Endothelial cell of umbilical vein (primary cell): ENCODE data around the gene FPGS. TPM values are rescaled to one million over a fixed set of nuclear protein-coding genes. Genes with fewer than 3 reads are reported as not detected.

Experiments
- BruUV-seq: library from RNA; stranded (reverse); fragments of 400-500 nt; replicated peaks from 2 replicates; lab custom pipeline; 2021; lab: Mats Ljungman, UMichigan
- CTCF ChIA-PET: fragments of 300-600, 350-600 bp; sonication (Branson Sonifier 250); formaldehyde crosslinking; loops from one replicate; lab custom pipeline; 2021; ENCODE audit warnings: antibody characterized with exemption, inconsistent platforms; lab: Charles Lee
- POLR2A ChIA-PET: fragments of 300-600, 350-600 bp; sonication (Branson Sonifier 250); formaldehyde crosslinking; loops from one replicate; lab custom pipeline; 2021; ENCODE audit warnings: antibody characterized with exemption, inconsistent platforms; lab: Charles Lee
- DNase-seq: peaks from one replicate; pipeline ENCODE4 v3.0.0-alpha.2; 2011; ENCODE audit warnings: low read depth, low spot score
- FAIRE-seq: peaks from 2 replicates; lab custom pipeline; 2011; peaks lifted over from hg19 to GRCh38; lab: Jason Lieb, UNC
- H2AFZ ChIP-seq: 2 replicates; pipeline ENCODE4 v1.6.0; 2012; ENCODE audit warnings: low read depth, low read length, control low read depth, inconsistent platforms
- H3K27ac ChIP-seq: 2 replicates; pipeline ENCODE4 v1.5.1; 2011; ENCODE audit warnings: low read depth, mild to moderate bottlenecking, control low read depth, low read length, moderate library complexity; ENCODE audit not compliant: insufficient read depth
- H3K27me3 ChIP-seq, 2 experiments: 2 replicates each; pipeline versions ENCODE4 v1.6.0 to v1.6.1; 2011; ENCODE audit warnings: low read length in 2 of 2, mixed read lengths in 1 of 2; ENCODE audit not compliant: control insufficient read depth in 2 of 2, insufficient read depth in 2 of 2
- H3K36me3 ChIP-seq, 2 experiments: 2 replicates in 1 of 2; 3 replicates in 1 of 2; pipeline ENCODE4 v1.5.1; 2011; ENCODE audit warnings: low read length in 2 of 2, mild to moderate bottlenecking in 1 of 2, moderate library complexity in 1 of 2; ENCODE audit not compliant: control insufficient read depth in 2 of 2, insufficient read depth in 2 of 2; ENCODE audit errors: extremely low read depth in 1 of 2
- H3K4me1 ChIP-seq: 3 replicates; pipeline ENCODE4 v1.5.1; 2011; ENCODE audit warnings: mild to moderate bottlenecking, low read length; ENCODE audit not compliant: control insufficient read depth, insufficient read depth; ENCODE audit errors: extremely low read depth
- H3K4me2 ChIP-seq: 2 replicates; pipeline ENCODE4 v1.6.1; 2011; ENCODE audit warnings: low read length, control low read depth, mixed read lengths; ENCODE audit not compliant: insufficient read depth
- H3K4me3 ChIP-seq, 3 experiments: fragments of 200-600 bp in 1 of 3; sonication (generic), shearing (Covaris generic) in 1 of 3; replicated peaks in 1 of 3; 2 replicates each; pipeline ENCODE4 v1.5.1; 2011 to 2016; ENCODE audit warnings: control low read depth in 3 of 3, low read length in 3 of 3, mild to moderate bottlenecking in 2 of 3, inconsistent platforms in 1 of 3, low read depth in 1 of 3, moderate library complexity in 1 of 3; ENCODE audit not compliant: insufficient read depth in 1 of 3
- H3K79me2 ChIP-seq: 2 replicates; pipeline ENCODE4 v1.6.0; 2012; ENCODE audit warnings: low read length, inconsistent platforms; ENCODE audit not compliant: control insufficient read depth, insufficient read depth
- H3K9ac ChIP-seq: replicated peaks from 2 replicates; pipeline ENCODE3; 2011; ENCODE audit warnings: low read length, control low read depth; ENCODE audit not compliant: insufficient read depth; ENCODE audit errors: extremely low read depth
- H3K9me1 ChIP-seq: replicated peaks from 3 replicates; pipeline ENCODE4 v1.6.0; 2011; ENCODE audit warnings: mild to moderate bottlenecking, low read length; ENCODE audit not compliant: control insufficient read depth, insufficient read depth; ENCODE audit errors: extremely low read depth
- H3K9me3 ChIP-seq: replicated peaks from 2 replicates; pipeline ENCODE4 v1.5.1; 2012; ENCODE audit warnings: low read length, inconsistent platforms; ENCODE audit not compliant: control insufficient read depth, insufficient read depth
- H4K20me1 ChIP-seq: replicated peaks from 2 replicates; pipeline ENCODE3; 2011; ENCODE audit warnings: mild to moderate bottlenecking, low read length; ENCODE audit not compliant: control insufficient read depth, insufficient read depth; ENCODE audit errors: extremely low read depth
- EZH2 ChIP-seq: IDR thresholded peaks from 2 replicates; pipeline ENCODE4 v1.6.1; 2012; ENCODE audit warnings: borderline replicate concordance, low read depth, mild to moderate bottlenecking, moderate library complexity, low read length, inconsistent platforms; ENCODE audit not compliant: severe bottlenecking
- FOS ChIP-seq: IDR thresholded peaks from 2 replicates; pipeline ENCODE4 v1.6.1; 2011; ENCODE audit warnings: mild to moderate bottlenecking, low read length, moderate library complexity, borderline replicate concordance; ENCODE audit not compliant: insufficient read depth
- GATA2 ChIP-seq: IDR thresholded peaks from 2 replicates; pipeline ENCODE4 v1.7.0; 2011; ENCODE audit warnings: low read depth, mild to moderate bottlenecking, moderate library complexity, mixed read lengths, low read length; ENCODE audit not compliant: insufficient read length, insufficient read depth
- JUN ChIP-seq: IDR thresholded peaks from 2 replicates; pipeline ENCODE4 v1.6.1; 2011; ENCODE audit warnings: borderline replicate concordance, low read depth; ENCODE audit not compliant: insufficient read length, insufficient read depth
- MYC ChIP-seq: IDR thresholded peaks from one replicate; pipeline ENCODE4 v1.6.1; 2011; ENCODE audit warnings: mild to moderate bottlenecking, low read depth, low read length
- POLR2A ChIP-seq: IDR thresholded peaks from 2 replicates; pipeline ENCODE4 v1.6.1; 2012; ENCODE audit warnings: low read depth, mild to moderate bottlenecking, control low read depth, low read length
- POLR2AphosphoS5 ChIP-seq: IDR thresholded peaks from 2 replicates; pipeline ENCODE4 v1.6.1; 2012; ENCODE audit warnings: low read depth, mild to moderate bottlenecking, control low read depth, low read length, moderate library complexity; ENCODE audit not compliant: insufficient read depth
- dilution Hi-C: fragments of 300-500 bp; cut with MboI; formaldehyde crosslinking; loops from one replicate; pipeline ENCODE4 v1.15.0; 2019; ENCODE audit warnings: low sequenced_read_pairs; ENCODE audit not compliant: extremely low pct_ligation_motif_present
- intact Hi-C: fragments of 100-400 bp; cut with micrococcal nuclease; formaldehyde crosslinking; loops from one replicate; pipeline ENCODE4 v1.10.0; 2022
- polyA plus RNA-seq, 4 experiments: library from polyadenylated mRNA; depleted of rRNA in 3 of 4; stranded (reverse) in 3 of 4; unstranded in 1 of 4; fragments of >200 nt; gene quantifications; 2 replicates each; pipeline versions ENCODE4 v1.2.1 to v1.2.3, GENCODE V29; 2011 to 2012; ENCODE audit warnings: missing spikeins in 1 of 4
- total RNA-seq: library from RNA; stranded (reverse); gene quantifications from 2 replicates; pipeline ENCODE4 v1.2.3, GENCODE V29; 2021
- TF ChIP-seq, protein P1 (sequence below), 2 donors: IDR thresholded peaks; 1 replicate in 1 of 2; 2 replicates in 1 of 2; pipeline ENCODE4 v1.5.1; 2011; ENCODE audit warnings: low read length in 2 of 2, mild to moderate bottlenecking in 2 of 2, moderate library complexity in 2 of 2, control low read depth in 1 of 2, inconsistent platforms in 1 of 2, low read depth in 1 of 2; ENCODE audit not compliant: insufficient read depth in 1 of 2; ENCODE audit errors: extremely low read depth in 1 of 2
- TF ChIP-seq, protein P2 (sequence below): IDR thresholded peaks from 2 replicates; pipeline ENCODE4 v1.6.1; 2011; ENCODE audit not compliant: insufficient read depth, insufficient read length

FPGS gene
- total and polyA plus RNA-seq, 2 donors (not counting 3 experiments of a cell fraction or from before 2014, with no cell fraction given), result 77.7 to 90.2 TPM

DNA sequence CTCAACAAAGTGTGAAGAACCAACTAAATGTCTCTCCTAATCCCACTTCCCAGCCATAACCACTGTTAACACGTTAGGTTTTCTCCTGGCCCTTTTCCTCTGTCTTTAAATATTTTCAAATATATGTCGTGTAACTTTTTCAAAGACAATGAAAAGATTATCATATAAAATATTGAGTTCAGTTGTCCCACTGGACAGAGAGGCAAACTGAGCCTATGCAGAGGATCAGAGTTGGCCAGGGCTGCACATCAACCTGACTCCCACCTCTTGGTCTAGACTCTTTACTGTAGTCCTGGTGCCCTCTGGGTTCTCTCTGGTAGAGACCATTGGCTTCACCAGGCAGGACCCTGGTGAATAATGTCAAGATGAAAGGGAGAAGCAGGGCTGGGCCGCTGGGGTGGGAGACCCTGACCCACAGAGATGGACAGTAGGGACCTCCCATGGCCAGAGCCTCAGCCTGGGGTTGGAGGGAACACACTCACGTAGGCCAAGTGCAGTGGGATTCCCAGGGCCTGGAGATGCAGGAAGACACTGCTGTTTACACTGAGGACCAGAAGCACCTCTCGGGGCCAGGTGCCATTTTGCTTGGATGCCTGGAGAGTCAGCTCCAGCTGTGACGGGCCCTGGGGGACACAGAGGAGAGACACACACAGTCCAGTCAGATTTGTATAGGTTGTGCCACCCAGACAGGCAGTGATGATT lies 26.7 kb downstream of the FPGS start:
- Histone ChIP-seq H3K4me3 (no peak overlapping the region), H3K9me1 (no peaks in the 10 kb centered on the region), H2AFZ (no peak overlapping the region), H3K79me2 (peaks cover 91% of the 10 kb centered on the region), H3K4me2 (peak overlapping the region; percentile 23), H3K9me3 (no peaks in the 10 kb centered on the region), H3K4me1 (peaks cover 44% of the 10 kb centered on the region), H3K27me3 (no peaks in the 10 kb centered on the region), H4K20me1 (no peaks in the 10 kb centered on the region), H3K27ac (peak overlapping the region; percentile 81), H3K9ac (no peak overlapping the region), H3K36me3 (peaks cover 31 to 44% of the 10 kb centered on the region in 2 experiments)
- intact Hi-C loops (no loop called here), dilution Hi-C loops (no loop called here)
- ChIA-PET POLR2A (interaction anchor here (0.6 kb wide), 1 partner anchor 81 kb away, joined by 5 read pairs; no protein-coding TSS in a partner anchor), CTCF (interaction anchor here (0.9 to 3.5 kb wide), 4 partner anchors 8 to 40 kb away, joined by 3 to 33 read pairs (median 12); partner anchors contain the start of gene ENG)
- FAIRE-seq (no peak), DNase-seq (no peak)
- TF ChIP-seq MYC, result no peak
- no TSS peak for BruUV-seq

DNA sequence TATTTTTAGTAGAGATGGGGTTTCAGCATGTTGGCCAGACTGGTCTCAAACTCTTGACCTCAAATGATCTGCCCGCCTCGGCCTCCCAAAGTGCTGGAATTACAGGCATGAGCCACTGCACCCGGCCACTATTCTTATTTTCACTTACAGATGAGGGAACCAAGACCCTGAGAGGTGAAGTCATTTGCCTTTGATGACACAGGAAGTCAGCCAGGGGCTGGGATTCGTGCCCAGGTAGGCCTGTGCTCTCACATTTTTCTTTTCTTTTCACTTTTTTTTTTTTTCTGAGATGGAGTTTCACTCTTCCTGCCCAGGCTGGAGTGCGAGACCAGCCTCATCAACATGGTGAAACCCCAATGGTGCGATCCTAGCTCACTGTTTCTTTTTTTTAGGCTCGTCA lies 29.6 kb downstream of the FPGS start:
- Histone ChIP-seq H3K27me3 (no peaks in the 10 kb centered on the region), H4K20me1 (no peaks in the 10 kb centered on the region), H3K4me1 (peaks cover 55% of the 10 kb centered on the region), H3K36me3 (peaks cover 10 to 26% of the 10 kb centered on the region in 2 experiments), H2AFZ (no peak overlapping the region), H3K9me1 (no peaks in the 10 kb centered on the region), H3K9me3 (no peaks in the 10 kb centered on the region), H3K4me3 (no peak overlapping the region), H3K4me2 (no peak overlapping the region), H3K9ac (no peak overlapping the region), H3K27ac (no peak overlapping the region), H3K79me2 (peaks cover 95% of the 10 kb centered on the region)
- FAIRE-seq (no peak), DNase-seq (no peak)
- POLR2A ChIA-PET, result interaction anchor here (0.6 kb wide), 1 partner anchor 23 kb away, joined by 5 read pairs; no protein-coding TSS in a partner anchor
- intact Hi-C loops, result no loop called here
- TF ChIP-seq FOS (no peak), POLR2AphosphoS5 (no peak), EZH2 (no peak), POLR2A (no peak), JUN (no peak), GATA2 (no peak), MYC (no peak)
- TF ChIP-seq, protein P1, sequence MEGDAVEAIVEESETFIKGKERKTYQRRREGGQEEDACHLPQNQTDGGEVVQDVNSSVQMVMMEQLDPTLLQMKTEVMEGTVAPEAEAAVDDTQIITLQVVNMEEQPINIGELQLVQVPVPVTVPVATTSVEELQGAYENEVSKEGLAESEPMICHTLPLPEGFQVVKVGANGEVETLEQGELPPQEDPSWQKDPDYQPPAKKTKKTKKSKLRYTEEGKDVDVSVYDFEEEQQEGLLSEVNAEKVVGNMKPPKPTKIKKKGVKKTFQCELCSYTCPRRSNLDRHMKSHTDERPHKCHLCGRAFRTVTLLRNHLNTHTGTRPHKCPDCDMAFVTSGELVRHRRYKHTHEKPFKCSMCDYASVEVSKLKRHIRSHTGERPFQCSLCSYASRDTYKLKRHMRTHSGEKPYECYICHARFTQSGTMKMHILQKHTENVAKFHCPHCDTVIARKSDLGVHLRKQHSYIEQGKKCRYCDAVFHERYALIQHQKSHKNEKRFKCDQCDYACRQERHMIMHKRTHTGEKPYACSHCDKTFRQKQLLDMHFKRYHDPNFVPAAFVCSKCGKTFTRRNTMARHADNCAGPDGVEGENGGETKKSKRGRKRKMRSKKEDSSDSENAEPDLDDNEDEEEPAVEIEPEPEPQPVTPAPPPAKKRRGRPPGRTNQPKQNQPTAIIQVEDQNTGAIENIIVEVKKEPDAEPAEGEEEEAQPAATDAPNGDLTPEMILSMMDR (IDR thresholded peaks at IDR 0.05; ENCODE audit: extremely low read depth in 1 of 2, insufficient read depth in 1 of 2, low read depth in 1 of 2, low read length in 2 of 2), result no peak
- TF ChIP-seq, protein P2, sequence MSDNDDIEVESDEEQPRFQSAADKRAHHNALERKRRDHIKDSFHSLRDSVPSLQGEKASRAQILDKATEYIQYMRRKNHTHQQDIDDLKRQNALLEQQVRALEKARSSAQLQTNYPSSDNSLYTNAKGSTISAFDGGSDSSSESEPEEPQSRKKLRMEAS, result no peak
- BruUV-seq, result no TSS peak
- CTCF ChIA-PET, result interaction anchor here (0.6 to 1.2 kb wide), 2 partner anchors 38 to 70 kb away, joined by 3 read pairs; no protein-coding TSS in a partner anchor
- dilution Hi-C loops, result no loop called here
